Astrocyte of the spinal cord (primary cell): ENCODE measurements around the gene SLC35E4.
"Not testable (repeated sequence)": the region's sequence is repeated elsewhere in the genome, so short reads cannot be mapped to it uniquely, and the experiment has no call there.

Experiments used
- DNase-seq: peaks from one replicate; pipeline ENCODE4 v3.0.0; 2011; ENCODE audit warnings: low read depth, low spot score
- H3K4me3 ChIP-seq: 2 replicates; pipeline ENCODE4 v1.5.1; 2011; ENCODE audit warnings: low read depth, mild to moderate bottlenecking, low read length, moderate library complexity
- CTCF ChIP-seq: IDR thresholded peaks from 2 replicates; pipeline ENCODE4 v1.5.1; 2012; ENCODE audit warnings: low read depth, mild to moderate bottlenecking, low read length, inconsistent platforms
- in situ Hi-C: cut with HindIII; loops from 2 replicates; pipeline ENCODE4 v1.10.0; 2017; ENCODE audit warnings: low sequenced_read_pairs

SLC35E4 gene

GRCh38 chr22:30626413-30626812 lies 9.2 kb upstream of the SLC35E4 start:
- in situ Hi-C loops: no loop called here
- no peak for DNase-seq
- no peak for TF ChIP-seq CTCF

GRCh38 chr22:30627471-30627870 lies 8.1 kb upstream of the SLC35E4 start:
- in situ Hi-C loops: no loop called here
- no peak overlapping the region for H3K4me3 ChIP-seq
- TF ChIP-seq CTCF: no peak
- no peak for DNase-seq

More at GRCh38 chr22:30626413-30626812, 9.2 kb upstream of the SLC35E4 start:
- H3K4me3 ChIP-seq: no peak overlapping the region

GRCh38 chr22:30628491-30628890 lies 7.1 kb upstream of the SLC35E4 start:
- no peak for TF ChIP-seq CTCF
- in situ Hi-C loops: no loop called here
- DNase-seq: no peak
- H3K4me3 ChIP-seq: no peak overlapping the region

- H3K4me3 ChIP-seq, DNase-seq, in situ Hi-C loops: not testable (repeated sequence)
These were observed 4.1 kb upstream of the SLC35E4 start for GRCh38 chr22:30631469-30631868.

- in situ Hi-C loops: no loop called here
- H3K4me3 ChIP-seq: peak overlapping the region; percentile 41
- DNase-seq: peak; percentile 86
- TF ChIP-seq CTCF: peak; percentile 93
These were observed 929 bp upstream of the SLC35E4 start for GRCh38 chr22:30634471-30635233.

- TF ChIP-seq CTCF: no peak
- in situ Hi-C loops: no loop called here
- peak overlapping the region; percentile 44 for H3K4me3 ChIP-seq
- DNase-seq: peak; percentile 8
These were observed 871 bp downstream of the SLC35E4 start for GRCh38 chr22:30636226-30637077.

- peak overlapping the region; percentile 44 for H3K4me3 ChIP-seq
- no peak for DNase-seq
- in situ Hi-C loops: no loop called here
- no peak for TF ChIP-seq CTCF
These were observed 2.1 kb downstream of the SLC35E4 start for GRCh38 chr22:30637701-30638114.
